HEK293 (cell line): ENCODE data around the gene SCD.

Experiments used
- EGR2 ChIP-seq: fragments of 450-650 bp; formaldehyde crosslinking; IDR thresholded peaks from 2 replicates; pipeline ENCODE4 v1.5.1; 2016; ENCODE audit warnings: low read depth, missing biosample characterization, missing genetic modification characterization
- FEZF1 ChIP-seq: fragments of 450-650 bp; formaldehyde crosslinking; IDR thresholded peaks from 2 replicates; pipeline ENCODE4 v1.5.1; 2016; ENCODE audit warnings: missing biosample characterization, missing genetic modification characterization
- GLIS2 ChIP-seq: fragments of 450-650 bp; formaldehyde crosslinking; IDR thresholded peaks from 2 replicates; pipeline ENCODE4 v1.5.1; 2016; ENCODE audit warnings: missing biosample characterization, missing genetic modification characterization
- KLF17 ChIP-seq: fragments of 450-650 bp; formaldehyde crosslinking; IDR thresholded peaks from 2 replicates; pipeline ENCODE4 v1.5.1; 2016; ENCODE audit warnings: missing biosample characterization, missing genetic modification characterization
- OSR2 ChIP-seq: fragments of 450-650 bp; formaldehyde crosslinking; IDR thresholded peaks from 2 replicates; pipeline ENCODE4 v1.5.1; 2016; ENCODE audit warnings: missing biosample characterization, missing genetic modification characterization
- PRDM6 ChIP-seq: fragments of 450-650 bp; formaldehyde crosslinking; IDR thresholded peaks from 2 replicates; pipeline ENCODE4 v1.5.1; 2017; ENCODE audit warnings: missing biosample characterization, missing genetic modification characterization
- SCRT1 ChIP-seq: fragments of 450-650 bp; formaldehyde crosslinking; IDR thresholded peaks from 2 replicates; pipeline ENCODE4 v1.5.1; 2016; ENCODE audit warnings: missing biosample characterization, missing genetic modification characterization, borderline replicate concordance
- SCRT2 ChIP-seq: fragments of 450-650 bp; formaldehyde crosslinking; IDR thresholded peaks from 2 replicates; pipeline ENCODE4 v1.5.1; 2016; ENCODE audit warnings: missing biosample characterization, missing genetic modification characterization
- WT1 ChIP-seq: fragments of 450-650 bp; formaldehyde crosslinking; IDR thresholded peaks from 2 replicates; pipeline ENCODE4 v1.5.1; 2016; ENCODE audit warnings: missing biosample characterization, missing genetic modification characterization
- YY1 ChIP-seq: fragments of 450-650 bp; formaldehyde crosslinking; IDR thresholded peaks from 2 replicates; pipeline ENCODE4 v1.5.1; 2018; ENCODE audit warnings: missing biosample characterization, missing genetic modification characterization
- ZBTB17 ChIP-seq: fragments of 450-650 bp; formaldehyde crosslinking; IDR thresholded peaks from 2 replicates; pipeline ENCODE4 v1.5.1; 2016; ENCODE audit warnings: missing biosample characterization, missing genetic modification characterization
- ZBTB20 ChIP-seq: fragments of 450-650 bp; formaldehyde crosslinking; IDR thresholded peaks from 2 replicates; pipeline ENCODE4 v1.5.1; 2016; ENCODE audit warnings: missing biosample characterization, missing genetic modification characterization
- ZEB2 ChIP-seq: fragments of 450-650 bp; formaldehyde crosslinking; IDR thresholded peaks from 2 replicates; pipeline ENCODE4 v1.5.1; 2016; ENCODE audit warnings: missing biosample characterization, missing genetic modification characterization
- ZNF10 ChIP-seq: fragments of 450-650 bp; formaldehyde crosslinking; IDR thresholded peaks from 2 replicates; pipeline ENCODE4 v1.5.1; 2017; ENCODE audit warnings: missing biosample characterization, missing genetic modification characterization
- ZNF146 ChIP-seq: fragments of 450-650 bp; formaldehyde crosslinking; IDR thresholded peaks from 2 replicates; pipeline ENCODE4 v1.5.1; 2016; ENCODE audit warnings: missing biosample characterization, missing genetic modification characterization
- ZNF211 ChIP-seq: fragments of 450-650 bp; formaldehyde crosslinking; IDR thresholded peaks from 2 replicates; pipeline ENCODE4 v1.5.1; 2016; ENCODE audit warnings: low read depth, missing biosample characterization, missing genetic modification characterization
- ZNF24 ChIP-seq: fragments of 450-650 bp; formaldehyde crosslinking; IDR thresholded peaks from 2 replicates; pipeline ENCODE4 v1.5.1; 2016; ENCODE audit warnings: missing biosample characterization, missing genetic modification characterization
- ZNF335 ChIP-seq: fragments of 450-650 bp; formaldehyde crosslinking; conservative IDR thresholded peaks from 2 replicates; pipeline ENCODE4 v1.5.1; 2016; ENCODE audit warnings: missing biosample characterization, missing genetic modification characterization
- ZNF341 ChIP-seq: fragments of 450-650 bp; formaldehyde crosslinking; IDR thresholded peaks from 2 replicates; pipeline ENCODE4; 2016; ENCODE audit warnings: low read depth, missing biosample characterization, missing genetic modification characterization
- ZNF394 ChIP-seq: fragments of 450-650 bp; formaldehyde crosslinking; IDR thresholded peaks from 2 replicates; pipeline ENCODE4 v1.5.1; 2016; ENCODE audit warnings: missing biosample characterization, missing genetic modification characterization, mild to moderate bottlenecking, moderate library complexity, borderline replicate concordance
- ZNF398 ChIP-seq: fragments of 450-650 bp; formaldehyde crosslinking; IDR thresholded peaks from 2 replicates; pipeline ENCODE4 v1.5.1; 2017; ENCODE audit warnings: missing biosample characterization, missing genetic modification characterization
- ZNF423 ChIP-seq: fragments of 450-650 bp; formaldehyde crosslinking; IDR thresholded peaks from 2 replicates; pipeline ENCODE4 v1.5.1; 2016; ENCODE audit warnings: missing biosample characterization, missing genetic modification characterization
- ZNF433 ChIP-seq: fragments of 450-650 bp; formaldehyde crosslinking; IDR thresholded peaks from 2 replicates; pipeline ENCODE4 v1.5.1; 2016; ENCODE audit warnings: missing biosample characterization, missing genetic modification characterization, low read depth
- ZNF510 ChIP-seq: fragments of 450-650 bp; formaldehyde crosslinking; IDR thresholded peaks from 2 replicates; pipeline ENCODE4 v1.5.1; 2018; ENCODE audit warnings: mild to moderate bottlenecking, missing genetic modification characterization, missing biosample characterization; ENCODE audit not compliant: insufficient replicate concordance
- ZNF549 ChIP-seq: fragments of 450-650 bp; IDR thresholded peaks from 2 replicates; pipeline ENCODE4 v1.5.1; 2018; ENCODE audit warnings: missing biosample characterization, missing genetic modification characterization, mild to moderate bottlenecking, inconsistent platforms, moderate library complexity
- ZNF558 ChIP-seq: fragments of 450-650 bp; formaldehyde crosslinking; IDR thresholded peaks from 2 replicates; pipeline ENCODE4 v1.5.1; 2016; ENCODE audit warnings: missing biosample characterization, missing genetic modification characterization
- ZNF585B ChIP-seq: fragments of 450-650 bp; formaldehyde crosslinking; IDR thresholded peaks from 2 replicates; pipeline ENCODE4 v1.5.1; 2016; ENCODE audit warnings: missing biosample characterization, missing genetic modification characterization
- ZNF600 ChIP-seq: fragments of 450-650 bp; formaldehyde crosslinking; IDR thresholded peaks from 2 replicates; pipeline ENCODE4 v1.5.1; 2016; ENCODE audit warnings: missing biosample characterization, missing genetic modification characterization
- ZNF629 ChIP-seq: fragments of 450-650 bp; formaldehyde crosslinking; IDR thresholded peaks from 2 replicates; pipeline ENCODE4 v1.5.1; 2017; ENCODE audit warnings: missing biosample characterization, missing genetic modification characterization
- ZNF660 ChIP-seq: fragments of 450-650 bp; IDR thresholded peaks from 2 replicates; pipeline ENCODE4 v1.5.1; 2018; ENCODE audit warnings: missing biosample characterization, mild to moderate bottlenecking, missing genetic modification characterization
- ZNF692 ChIP-seq: fragments of 450-650 bp; formaldehyde crosslinking; IDR thresholded peaks from 2 replicates; pipeline ENCODE4 v1.5.1; 2016; ENCODE audit warnings: missing biosample characterization, missing genetic modification characterization
- ZNF76 ChIP-seq: fragments of 450-650 bp; formaldehyde crosslinking; IDR thresholded peaks from 2 replicates; pipeline ENCODE4; 2016; ENCODE audit warnings: low read depth, missing biosample characterization, missing genetic modification characterization, borderline replicate concordance
- ZNF837 ChIP-seq: fragments of 450-650 bp; formaldehyde crosslinking; IDR thresholded peaks from 2 replicates; pipeline ENCODE4 v1.5.1; 2016; ENCODE audit warnings: missing biosample characterization, missing genetic modification characterization
- ZNF843 ChIP-seq: fragments of 450-650 bp; formaldehyde crosslinking; IDR thresholded peaks from 2 replicates; pipeline ENCODE4 v1.5.1; 2016; ENCODE audit warnings: missing biosample characterization, missing genetic modification characterization
- ZSCAN4 ChIP-seq: fragments of 450-650 bp; formaldehyde crosslinking; IDR thresholded peaks from 2 replicates; pipeline ENCODE4 v1.5.1; 2017; ENCODE audit warnings: missing biosample characterization, missing genetic modification characterization

Gene SCD

GRCh38 chr10:100370714-100371481 lies 23.9 kb downstream of the SCD start (continued):
- peak; percentile 34; the same call in 1 of the 2 replicates for TF ChIP-seq ZNF398
- peak; percentile 97 for TF ChIP-seq ZNF600
- TF ChIP-seq ZNF335 (tag by site-specific recombination) = peak; percentile 92
- TF ChIP-seq SCRT1 (tag by site-specific recombination) = no peak
- no peak for TF ChIP-seq ZNF837 (tag by site-specific recombination)
- no peak for TF ChIP-seq ZNF146 (tag by site-specific recombination)
- peak; percentile 29 for TF ChIP-seq ZBTB17 (tag by site-specific recombination)
- TF ChIP-seq ZNF211 = no peak
- no peak for TF ChIP-seq ZNF10 (tag by site-specific recombination)
- peak; percentile 82 for TF ChIP-seq KLF17 (tag by site-specific recombination)
- no peak for TF ChIP-seq ZNF510 (tag by site-specific recombination)
- TF ChIP-seq ZNF558 (tag by site-specific recombination) = 0 out of 2 replicates have a peak, but pooled peaks have one; percentile 14
- peak; percentile 58 for TF ChIP-seq ZEB2 (tag by site-specific recombination)
- TF ChIP-seq ZBTB20 (tag by site-specific recombination) = peak; percentile 85
- TF ChIP-seq WT1 (tag by site-specific recombination) = no peak
- TF ChIP-seq ZNF549 (tag by site-specific recombination) = no peak
- TF ChIP-seq ZNF341 = no peak
- peak; percentile 54; the same call in 1 of the 2 replicates for TF ChIP-seq ZSCAN4 (tag by site-specific recombination)
- TF ChIP-seq ZNF585B (tag by site-specific recombination) = no peak
- peak; percentile 40; the same call in 1 of the 2 replicates for TF ChIP-seq ZNF394 (tag by site-specific recombination)
- no peak for TF ChIP-seq FEZF1 (tag by site-specific recombination)
- TF ChIP-seq OSR2 (tag by site-specific recombination) = peak; percentile 14
- peak; percentile 35 for TF ChIP-seq SCRT2
- no peak for TF ChIP-seq ZNF76
- no peak for TF ChIP-seq YY1 (tag by site-specific recombination)
- peak; percentile 77; the same call in 1 of the 2 replicates for TF ChIP-seq ZNF629
- no peak for TF ChIP-seq PRDM6 (tag by site-specific recombination)
- peak; percentile 24; the same call in 1 of the 2 replicates for TF ChIP-seq ZNF843 (tag by site-specific recombination)
- no peak for TF ChIP-seq EGR2 (tag by site-specific recombination)
- TF ChIP-seq ZNF660 (tag by site-specific recombination) = no peak
- peak; percentile 74; the same call in 1 of the 2 replicates for TF ChIP-seq ZNF24 (tag by site-specific recombination)
- TF ChIP-seq GLIS2 = peak; percentile 82
- TF ChIP-seq ZNF692 = peak; percentile 74
- TF ChIP-seq ZNF423 (tag by site-specific recombination) = no peak
- TF ChIP-seq ZNF433 (tag by site-specific recombination) = no peak
